CD1c-positive myeloid dendritic cell (primary cell): ENCODE measurements around the gene WDR86.
A peak's percentile ranks its signal among the peaks of the same experiment; 100 is the strongest.

ENCODE experiments used
- DNase-seq: peaks from one replicate; pipeline ENCODE4 v3.0.0-alpha.2; 2016; ENCODE audit errors: extremely low spot score

Gene WDR86, protein sequence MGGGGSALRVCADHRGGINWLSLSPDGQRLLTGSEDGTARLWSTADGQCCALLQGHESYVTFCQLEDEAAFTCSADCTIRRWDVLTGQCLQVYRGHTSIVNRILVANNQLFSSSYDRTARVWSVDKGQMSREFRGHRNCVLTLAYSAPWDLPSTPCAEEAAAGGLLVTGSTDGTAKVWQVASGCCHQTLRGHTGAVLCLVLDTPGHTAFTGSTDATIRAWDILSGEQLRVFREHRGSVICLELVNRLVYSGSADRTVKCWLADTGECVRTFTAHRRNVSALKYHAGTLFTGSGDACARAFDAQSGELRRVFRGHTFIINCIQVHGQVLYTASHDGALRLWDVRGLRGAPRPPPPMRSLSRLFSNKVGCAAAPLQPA

GRCh38 chr7:151409667-151410404 is at the start of gene WDR86:
Gene WDR86, minus strand, starts transcription at chr7:151410038. Its CDS starts 449 bp downstream, at chr7:151409589.
- DNase-seq, result no peak

DNA sequence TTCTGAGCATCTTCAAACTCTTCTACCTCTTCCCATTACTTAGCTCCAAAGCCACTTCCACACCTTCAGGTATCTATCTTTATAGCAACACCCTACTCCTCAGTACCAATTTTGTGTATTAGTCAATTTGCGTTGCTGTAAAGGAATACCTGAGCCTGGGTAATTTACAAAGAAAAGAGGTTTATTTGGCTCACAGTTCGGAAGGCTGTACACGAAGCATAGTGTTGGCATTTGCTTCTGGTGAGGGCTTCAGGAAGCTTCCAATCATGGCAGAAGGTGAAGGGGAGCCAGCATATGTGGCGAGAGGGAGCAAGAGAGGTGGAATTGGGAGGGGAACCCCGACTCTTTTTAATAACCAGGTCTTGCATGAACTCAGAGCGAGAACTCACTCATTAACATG is 47.7 kb upstream of the WDR86 start:
- DNase-seq, result no peak

GRCh38 chr7:151456782-151457181 is 46.9 kb upstream of the WDR86 start:
- no peak for DNase-seq

- DNase-seq, result no peak
These were observed 46.4 kb upstream of the WDR86 start for GRCh38 chr7:151456276-151456675.

DNA sequence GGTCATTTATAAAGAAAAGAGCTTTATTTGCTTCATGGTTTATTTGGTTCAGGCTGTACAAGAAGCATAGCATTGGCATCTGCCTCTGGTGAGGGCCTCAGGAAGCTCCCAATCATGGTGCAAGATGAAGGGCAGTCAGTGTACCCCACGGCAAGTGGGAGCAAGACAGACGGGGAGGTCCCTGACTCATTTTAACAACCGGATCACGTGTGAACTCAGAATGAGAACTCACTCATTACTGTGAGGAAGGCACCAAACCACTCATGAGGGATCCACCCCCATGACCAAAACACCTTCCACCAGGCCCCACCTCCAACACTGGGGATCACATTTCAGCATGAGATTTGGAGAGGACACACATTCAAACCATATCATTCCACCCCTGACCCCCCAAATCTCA is 45.9 kb upstream of the WDR86 start:
- no peak for DNase-seq

DNA sequence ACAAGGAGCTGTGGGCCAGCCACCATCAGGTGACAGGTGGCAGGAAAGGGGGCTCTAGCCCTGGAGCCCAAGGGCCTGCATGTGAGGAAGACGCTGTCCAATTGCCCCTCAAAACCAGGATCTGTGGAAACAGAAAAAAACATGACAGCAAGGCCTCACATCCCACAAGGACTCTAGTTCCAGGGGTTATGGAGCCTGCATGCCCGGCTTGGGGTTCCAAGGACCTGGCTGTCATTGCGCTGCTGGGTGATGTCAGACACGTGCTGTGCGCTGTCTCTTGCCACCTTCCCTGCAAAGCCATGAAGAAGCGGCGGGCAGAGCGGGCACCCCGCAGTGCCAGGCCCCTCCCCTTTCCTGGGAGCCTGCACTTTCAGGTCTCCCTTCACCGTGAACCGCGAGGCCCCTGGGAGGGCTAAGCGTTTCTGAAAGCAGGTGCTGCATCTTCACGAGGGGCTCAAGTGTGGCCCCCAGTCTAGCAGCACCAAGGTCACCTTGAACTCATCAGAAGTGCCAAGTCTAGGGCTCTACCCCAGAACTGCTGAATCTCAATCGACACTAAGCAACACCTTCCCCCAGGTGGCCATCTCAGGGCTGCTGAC is 45.2 kb upstream of the WDR86 start:
- no peak for DNase-seq

DNA sequence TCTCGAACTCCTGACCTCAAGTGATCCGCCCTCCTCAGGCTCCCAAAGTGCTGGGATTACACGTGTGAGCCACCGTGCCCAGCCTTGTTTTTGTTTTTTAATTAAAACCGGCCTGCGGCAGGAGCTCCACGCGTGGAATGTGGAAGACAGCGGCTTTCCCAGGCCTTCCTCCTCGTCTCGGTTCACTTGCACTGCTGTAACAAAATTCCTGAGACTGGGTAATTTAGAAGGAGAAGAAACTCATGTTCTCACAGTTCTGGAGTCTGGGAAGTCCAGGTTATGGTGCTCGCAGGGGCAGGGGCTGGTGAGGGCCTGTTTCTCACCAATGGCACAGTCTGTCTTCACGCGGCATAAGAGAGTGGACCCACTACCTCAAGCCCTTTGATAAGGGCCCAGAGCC is 44.5 kb upstream of the WDR86 start:
- DNase-seq, result no peak

DNA sequence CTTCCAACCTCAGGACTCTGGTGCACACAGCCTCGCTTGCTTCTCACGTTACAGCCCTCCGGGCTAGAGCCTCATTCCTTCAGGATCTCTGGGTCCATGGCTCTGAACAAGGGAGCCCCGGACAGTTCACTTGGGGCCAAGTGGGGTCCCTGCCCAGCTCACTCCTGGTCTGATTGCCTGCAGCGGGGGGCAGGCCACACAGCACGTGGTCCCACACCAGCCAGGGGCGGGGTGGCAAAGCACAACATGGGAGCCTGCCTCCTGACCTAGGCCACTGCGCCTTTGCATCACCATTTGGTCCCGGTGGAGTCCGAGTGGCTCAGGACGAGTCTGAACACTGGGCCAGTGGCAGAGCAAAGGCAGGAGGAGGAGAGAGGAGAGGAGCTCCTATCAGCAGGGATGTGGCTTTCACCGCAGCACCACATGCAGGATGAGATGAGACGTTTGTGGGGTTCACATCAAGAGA is 43.5 kb upstream of the WDR86 start:
- no peak for DNase-seq

GRCh38 chr7:151452680-151453325 is 43.0 kb upstream of the WDR86 start:
- no peak for DNase-seq

- DNase-seq, result no peak
These were observed 42.1 kb upstream of the WDR86 start for GRCh38 chr7:151451626-151452571.

GRCh38 chr7:151451156-151451555 is 41.3 kb upstream of the WDR86 start:
- DNase-seq, result no peak

- no peak for DNase-seq
These were observed 40.2 kb upstream of the WDR86 start for GRCh38 chr7:151449990-151450389.

DNA sequence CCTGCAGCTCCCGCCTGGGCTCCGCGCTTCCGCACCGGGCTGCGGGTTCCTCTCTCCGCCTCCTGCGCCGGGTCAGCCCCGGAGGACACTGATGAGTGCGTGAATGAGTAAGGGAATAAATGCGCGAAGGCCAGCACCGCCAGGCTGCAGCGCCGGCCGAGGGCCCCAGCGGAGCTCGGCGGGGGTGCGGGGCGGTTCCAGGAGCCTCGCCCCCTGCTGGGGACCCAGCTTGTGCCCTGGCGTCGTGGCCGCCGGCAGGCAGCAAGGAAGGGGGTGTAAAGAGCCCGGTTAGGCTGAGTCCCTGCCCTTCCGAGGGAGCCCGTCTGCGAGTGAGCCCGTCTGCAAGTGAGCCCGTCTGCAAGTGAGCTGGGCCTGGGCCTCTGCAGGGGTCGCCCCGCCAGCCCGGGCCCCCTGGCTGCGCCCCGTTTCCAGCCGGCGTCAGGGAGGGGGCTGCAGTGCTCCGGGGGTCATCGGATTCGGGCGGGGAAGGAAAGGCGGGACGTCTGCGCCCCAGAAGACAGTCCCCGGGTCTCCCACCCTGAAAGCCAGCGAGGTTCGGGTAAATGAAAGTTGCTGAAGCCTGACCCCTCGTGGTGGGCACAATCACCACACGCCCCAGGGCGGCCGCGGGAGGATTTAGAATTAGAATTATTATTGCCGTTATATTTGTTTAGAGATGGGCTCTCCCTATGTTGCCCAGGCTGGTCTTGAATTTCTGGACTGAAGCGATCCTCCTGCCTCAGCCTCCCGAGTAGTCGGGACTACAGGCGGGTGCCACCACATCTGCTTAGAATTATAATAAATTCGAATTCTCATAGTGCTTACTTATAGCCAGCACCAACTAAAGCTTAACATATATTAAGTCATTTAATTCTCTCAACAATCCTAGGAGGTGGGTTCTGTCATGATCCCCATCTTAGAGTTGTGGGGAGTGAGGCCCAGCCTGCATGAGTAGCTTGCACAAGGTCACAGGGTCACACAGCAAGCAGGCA is 38.7 kb upstream of the WDR86 start:
- DNase-seq, result peak; percentile 78

GRCh38 chr7:151447901-151448260 is 38.0 kb upstream of the WDR86 start:
- DNase-seq, result no peak

DNA sequence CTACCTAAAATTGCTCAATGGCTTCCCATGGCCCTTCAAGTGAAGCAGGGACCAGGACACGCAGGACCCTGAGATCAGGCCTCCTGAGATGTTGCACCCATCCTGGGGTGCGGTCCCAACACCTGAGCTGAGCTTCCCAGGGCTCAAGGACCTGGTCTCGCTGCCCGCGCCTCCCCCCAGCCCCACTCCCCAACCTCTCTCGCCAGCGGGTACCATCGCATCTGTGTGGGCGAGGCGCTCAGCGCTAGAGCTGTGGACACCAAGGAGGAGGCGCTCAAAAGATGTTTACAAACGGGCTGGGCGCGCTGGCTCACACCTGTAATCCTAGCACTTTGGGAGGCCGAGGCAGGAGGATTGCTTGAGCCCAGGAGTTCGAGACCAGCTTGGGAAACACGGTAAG is 37.5 kb upstream of the WDR86 start:
- no peak for DNase-seq

DNA sequence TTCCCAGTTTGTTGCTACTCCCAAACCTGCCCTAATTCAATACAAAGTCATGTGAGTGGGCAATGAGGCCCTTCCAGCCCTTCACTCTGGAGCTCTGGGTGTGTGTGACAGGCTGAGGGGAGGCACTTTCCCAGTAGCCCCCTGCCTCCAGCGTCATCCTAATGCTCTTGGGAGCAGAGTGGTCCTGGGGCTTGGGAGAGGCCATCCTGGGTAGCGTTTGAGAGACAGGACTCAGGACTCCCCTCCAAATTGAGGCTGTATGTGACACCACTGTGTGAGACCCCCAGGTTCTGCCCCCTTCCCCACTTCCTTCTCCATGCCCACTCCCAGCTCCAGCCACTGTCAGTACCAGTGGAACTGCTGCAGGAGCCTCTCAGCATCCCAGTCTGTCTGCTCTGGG is 36.6 kb upstream of the WDR86 start:
- no peak for DNase-seq

GRCh38 chr7:151444632-151445031 is 34.8 kb upstream of the WDR86 start:
- DNase-seq, result no peak

DNA sequence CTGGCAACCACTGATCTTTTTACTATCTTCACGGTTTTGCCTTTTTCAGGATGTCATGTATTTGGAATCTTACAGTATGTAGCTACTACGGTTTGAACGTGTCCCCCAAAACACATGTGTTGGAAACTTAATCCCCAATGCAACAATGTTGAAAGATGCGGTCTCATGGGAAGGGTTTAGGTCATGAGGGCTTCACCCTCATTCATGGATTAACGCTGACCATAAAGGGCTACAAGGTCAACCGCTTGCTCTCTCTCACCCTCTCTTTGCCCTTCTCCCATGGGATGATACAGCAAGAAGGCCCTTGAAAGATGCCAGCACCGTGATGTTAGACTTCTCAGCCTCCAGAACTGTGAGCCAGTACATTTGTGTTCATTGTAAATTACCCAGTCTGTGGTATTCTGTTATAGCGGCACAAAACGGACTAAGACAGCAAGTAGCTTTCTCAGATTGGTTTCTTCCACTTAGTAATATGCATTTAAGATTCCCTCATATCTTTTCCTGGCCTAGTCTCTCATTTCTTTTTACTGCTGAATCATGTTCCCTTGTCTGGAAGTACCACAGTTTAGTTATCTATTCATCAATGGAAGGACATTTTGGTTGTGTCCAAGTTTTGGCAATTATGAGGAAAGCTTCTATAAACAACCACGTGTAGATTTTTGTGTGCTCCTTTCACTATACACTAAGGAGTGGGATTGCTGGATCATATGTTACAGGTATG is 33.1 kb upstream of the WDR86 start:
- DNase-seq, result no peak

DNA sequence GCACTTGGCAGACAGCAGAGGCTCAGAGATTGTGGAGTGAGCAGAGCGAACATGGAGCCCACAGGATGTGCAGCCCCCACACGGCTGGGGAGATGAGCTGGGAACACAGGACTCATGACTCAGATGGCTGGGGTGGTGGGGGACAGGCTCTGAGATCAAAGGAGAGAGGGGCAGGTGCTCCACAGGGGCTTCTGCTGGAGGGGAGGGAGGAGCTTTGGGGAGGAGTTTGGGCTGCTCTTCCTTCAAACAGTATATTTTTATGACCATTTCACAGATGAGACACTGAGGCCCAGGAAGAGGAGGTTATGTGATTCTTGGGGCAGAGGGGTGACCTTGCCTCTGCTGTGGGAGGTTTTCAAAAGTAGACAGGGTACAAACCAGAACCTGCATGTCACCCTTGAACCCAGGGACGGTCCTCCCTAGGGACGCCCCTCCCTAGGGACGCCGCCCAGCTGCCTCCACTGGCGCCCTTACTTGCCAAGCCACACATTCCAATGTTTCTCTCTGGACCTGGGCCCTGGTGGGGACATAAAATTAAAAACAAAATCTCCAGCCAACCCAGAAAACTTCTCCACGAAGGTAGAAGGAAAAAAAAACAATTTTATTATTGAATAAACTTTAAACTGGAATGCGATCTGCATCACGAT is 31.1 kb upstream of the WDR86 start:
- DNase-seq, result no peak
